Measurements from ENCODE around the gene COL4A1.

COL4A1 gene

DNA sequence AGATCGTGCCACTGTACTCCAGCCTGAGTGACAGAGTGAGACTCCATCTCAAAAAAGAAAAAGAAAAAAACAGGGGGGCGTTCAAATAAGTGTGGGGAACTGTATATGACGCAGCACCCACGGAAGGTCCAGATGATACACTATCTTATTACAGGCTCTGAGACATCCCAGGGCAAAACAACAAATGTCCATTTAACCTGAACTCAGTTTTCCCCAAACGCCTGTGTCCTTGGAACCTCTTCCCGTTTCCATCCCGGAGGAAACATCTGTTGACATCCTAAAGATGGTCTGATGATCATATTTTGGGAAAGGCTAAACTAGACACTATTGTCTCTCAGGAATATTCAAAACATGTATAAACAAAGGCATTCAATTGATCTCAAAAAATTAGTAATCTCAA is 72.4 kb downstream of the COL4A1 start:
- DNase-seq: no peak

DNA sequence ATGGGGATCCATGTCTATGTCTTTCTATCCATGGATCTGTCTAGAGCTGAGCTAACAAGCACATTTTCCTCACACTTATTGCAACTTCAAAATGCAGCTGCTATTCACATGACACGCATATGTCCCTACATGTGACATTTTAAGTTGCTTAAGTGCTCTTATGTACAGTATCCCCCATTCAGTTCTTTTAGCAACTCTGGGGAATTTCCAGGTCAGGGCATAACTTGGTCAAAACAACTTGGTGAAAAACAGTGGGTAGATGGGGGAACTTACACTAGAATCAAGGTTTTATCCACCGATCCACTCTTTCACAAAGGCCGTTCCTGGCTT is 73.0 kb downstream of the COL4A1 start:
- no peak for DNase-seq

DNA sequence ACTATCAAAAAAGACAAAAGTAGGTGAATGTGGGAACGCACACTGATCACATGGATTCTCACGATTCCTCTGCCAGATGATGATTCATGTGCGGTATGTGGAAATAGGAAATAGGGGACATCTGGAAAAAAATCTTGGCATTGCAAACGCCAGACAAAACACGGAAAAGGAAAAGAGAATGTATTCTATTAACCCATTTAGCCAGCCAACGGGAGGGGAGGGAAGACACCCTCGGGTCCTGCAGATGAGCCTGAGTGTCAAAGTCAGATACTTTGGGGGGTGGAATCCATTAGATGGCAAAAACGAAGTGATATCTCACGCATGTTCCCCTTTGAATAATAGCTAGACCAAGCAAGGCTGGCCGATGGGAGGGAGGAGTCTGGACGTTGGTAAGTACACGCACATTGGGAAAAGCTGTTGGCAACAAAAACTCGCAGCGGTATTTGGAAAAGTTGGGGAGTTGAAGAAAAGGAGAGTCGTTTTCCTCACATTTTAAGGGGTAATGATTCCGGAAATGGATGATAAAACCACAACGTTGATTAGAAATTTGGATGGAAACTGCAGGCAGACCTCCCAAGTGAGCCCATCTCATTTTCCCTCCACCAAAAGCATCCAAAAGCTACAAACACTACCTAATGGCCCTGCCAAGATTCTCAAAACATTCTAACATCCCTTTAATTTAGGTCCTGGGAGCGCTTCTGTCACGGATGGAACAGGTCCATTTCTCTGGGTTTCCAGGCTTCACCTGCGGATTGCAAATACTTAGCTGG is 73.6 kb downstream of the COL4A1 start:
- DNase-seq: no peak

DNA sequence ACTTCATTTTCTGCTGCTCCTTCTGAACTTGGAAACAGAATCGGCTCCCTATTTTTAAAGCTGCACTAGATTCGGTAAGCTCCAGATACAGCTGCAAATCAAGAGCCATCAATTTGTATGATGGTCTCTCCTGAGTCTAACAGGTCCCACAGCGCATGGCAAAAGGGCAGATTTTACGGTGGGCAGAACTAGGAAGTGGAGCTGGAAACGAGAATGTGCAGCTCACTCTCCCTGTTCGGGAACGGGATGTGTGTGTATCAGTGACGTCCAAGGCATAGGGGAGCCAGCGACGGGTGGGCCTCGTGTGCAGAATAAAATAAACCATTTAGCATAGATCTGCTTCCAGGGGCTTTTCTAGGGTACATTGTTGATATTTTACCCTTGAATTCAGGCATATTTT is 74.2 kb downstream of the COL4A1 start:
- DNase-seq: no peak

DNA sequence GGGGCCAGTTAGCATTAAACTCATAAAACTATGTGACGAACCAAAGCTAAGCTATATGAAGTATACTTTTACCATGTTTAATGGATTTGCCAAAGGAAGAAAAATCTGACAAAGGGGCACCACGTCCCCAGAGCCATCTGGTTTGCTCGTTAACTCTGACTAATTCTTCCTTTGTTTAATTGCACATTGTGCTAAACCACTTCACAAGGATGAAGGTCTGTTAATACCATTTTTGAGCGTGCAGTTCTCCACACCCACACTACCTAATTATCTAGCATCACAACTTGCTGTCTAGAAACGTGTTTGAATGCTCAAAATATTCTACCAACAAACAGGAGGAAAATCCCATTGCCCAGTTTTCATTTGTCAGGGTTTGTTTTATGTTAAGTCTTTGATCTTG is 74.8 kb downstream of the COL4A1 start:
- DNase-seq: no peak

DNA sequence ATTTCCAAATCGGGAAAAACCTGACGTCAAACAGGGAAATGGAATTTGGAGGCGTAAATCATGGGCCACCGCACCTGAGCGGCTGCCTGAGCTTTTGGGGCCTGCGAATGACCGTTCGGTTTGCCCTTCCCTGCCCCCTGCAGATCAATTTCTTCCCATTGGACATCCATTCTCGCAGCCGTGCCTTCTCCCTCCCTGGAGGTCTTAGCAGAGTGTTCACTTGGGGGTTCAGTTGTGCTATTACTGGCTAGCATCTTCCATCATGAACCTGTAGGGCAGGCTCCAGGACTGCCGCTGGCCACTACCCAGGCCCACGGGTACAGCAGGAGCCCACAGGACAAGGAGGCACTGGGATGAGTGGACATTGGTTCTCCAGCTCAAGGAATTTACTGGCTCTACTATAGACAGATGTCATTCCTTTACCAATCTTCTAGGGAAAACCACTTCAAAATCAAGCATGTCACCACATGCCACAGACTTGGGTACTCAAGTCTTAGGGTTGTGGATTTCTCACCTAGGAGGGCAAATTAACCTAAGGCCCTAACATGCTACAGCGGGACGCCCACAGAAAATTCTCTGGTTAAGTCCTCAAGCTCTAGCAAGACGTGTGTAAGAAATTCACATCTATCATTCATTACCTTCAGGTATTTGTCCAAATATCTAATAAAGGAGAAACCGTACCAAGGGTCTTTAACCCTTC is 75.5 kb downstream of the COL4A1 start:
- no peak for DNase-seq

DNA sequence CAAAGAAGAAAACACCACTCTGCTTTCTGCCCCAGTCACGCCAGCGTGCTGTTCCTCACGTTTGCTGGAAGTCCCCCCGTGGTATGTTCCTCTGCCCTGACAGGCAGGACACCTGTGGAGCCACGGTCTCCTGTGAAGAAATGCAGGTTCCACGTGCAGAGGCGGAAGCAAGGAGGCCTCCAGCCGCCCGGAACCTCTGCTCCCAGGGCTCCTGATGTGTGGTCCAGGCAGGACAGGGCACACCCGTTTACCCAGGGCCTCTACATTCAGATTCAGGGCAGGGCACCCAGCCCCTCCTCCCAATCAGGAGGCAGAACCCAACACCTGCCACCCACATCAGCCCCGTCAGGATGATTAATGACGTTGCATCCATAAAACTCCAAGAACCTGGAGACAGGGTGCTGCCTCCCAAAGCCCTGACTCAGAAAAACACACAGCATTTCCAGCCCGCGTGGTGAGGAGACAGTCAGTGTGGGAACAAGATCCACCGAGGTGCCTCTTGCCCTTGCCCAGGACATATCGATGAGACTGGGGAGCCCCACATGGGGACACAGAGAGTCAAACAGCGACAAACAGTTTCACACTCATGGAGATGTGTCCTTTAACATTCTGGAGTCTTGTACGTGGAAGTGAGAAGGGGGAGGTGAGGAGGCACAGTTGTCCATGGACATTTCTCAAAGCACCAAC is 76.2 kb downstream of the COL4A1 start:
- no peak for DNase-seq

DNA sequence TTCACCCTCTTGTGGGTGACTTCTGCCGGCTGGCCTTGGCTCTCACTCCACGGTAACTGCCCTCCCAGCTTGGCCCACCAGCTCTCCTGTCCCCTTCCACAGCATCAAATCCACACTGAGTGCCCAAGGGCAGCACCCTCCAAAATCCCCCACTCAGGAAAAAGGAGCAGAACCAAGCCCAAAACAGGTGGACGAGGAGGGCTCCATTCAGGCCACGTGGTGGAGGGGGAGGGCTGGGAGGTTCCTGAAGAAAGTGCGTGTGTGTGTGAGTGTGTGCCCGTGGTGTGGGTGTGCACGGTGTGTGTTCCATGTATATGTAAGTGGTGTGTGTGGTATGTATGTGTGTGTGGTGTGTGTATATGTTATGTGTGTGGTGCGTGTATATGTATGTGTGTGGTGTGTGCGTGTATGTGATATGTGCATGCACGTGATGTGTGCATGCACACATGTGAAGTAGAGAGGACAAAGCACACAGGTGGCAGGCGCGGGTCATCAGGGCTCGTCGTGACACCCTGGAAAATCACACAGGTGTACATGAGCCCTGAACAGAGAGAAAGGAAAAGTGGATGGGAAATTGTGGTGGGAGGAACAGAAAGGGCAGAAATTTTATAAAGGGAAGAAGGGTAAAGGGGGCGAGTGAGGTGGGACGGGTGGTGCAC is 76.9 kb downstream of the COL4A1 start:
- DNase-seq: no peak

DNA sequence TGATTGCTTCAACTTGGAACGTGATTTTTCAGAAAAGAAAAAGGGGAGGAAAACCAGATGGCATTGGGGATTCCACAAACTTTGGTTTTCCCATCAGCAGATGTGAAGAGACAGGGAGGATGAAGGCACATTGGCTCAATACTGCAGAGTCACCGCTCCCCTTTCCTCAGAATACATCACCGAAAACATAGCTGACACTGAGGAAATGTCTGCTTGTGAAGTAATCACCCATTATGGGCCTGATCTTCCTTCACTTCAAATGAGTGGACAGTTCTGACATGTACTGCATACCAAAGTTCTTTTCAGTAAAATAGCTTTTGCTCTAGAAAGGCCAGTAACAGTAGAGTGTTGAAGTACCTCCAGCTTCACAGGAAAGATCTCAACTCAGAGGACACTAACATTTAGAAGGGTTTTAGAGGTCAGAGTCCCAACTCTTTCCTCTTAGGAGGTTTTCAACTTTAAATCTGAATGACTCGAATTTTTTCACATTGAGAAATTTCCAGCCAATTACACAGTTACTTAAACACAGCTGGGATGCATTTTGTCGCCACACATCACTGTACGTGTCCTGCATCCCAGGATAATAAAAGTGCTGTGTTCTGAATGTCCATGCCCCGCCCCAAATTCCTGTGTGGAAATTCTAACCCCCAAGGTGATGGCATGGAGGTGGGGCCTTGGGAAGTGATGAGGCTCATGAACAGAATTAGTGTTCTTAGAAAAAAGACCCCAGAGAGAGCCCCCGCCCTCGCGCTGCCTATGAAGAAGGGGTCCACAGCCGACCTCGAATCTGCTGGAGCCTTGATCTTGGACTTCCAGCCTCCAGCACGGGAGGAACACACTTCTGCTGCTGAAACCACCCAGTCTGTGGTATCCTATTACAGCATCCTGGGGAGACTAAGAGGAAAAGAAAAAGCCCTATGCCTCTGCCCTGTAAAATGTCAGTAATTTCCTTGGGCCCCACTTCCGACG is 77.7 kb downstream of the COL4A1 start:
- no peak for DNase-seq

DNA sequence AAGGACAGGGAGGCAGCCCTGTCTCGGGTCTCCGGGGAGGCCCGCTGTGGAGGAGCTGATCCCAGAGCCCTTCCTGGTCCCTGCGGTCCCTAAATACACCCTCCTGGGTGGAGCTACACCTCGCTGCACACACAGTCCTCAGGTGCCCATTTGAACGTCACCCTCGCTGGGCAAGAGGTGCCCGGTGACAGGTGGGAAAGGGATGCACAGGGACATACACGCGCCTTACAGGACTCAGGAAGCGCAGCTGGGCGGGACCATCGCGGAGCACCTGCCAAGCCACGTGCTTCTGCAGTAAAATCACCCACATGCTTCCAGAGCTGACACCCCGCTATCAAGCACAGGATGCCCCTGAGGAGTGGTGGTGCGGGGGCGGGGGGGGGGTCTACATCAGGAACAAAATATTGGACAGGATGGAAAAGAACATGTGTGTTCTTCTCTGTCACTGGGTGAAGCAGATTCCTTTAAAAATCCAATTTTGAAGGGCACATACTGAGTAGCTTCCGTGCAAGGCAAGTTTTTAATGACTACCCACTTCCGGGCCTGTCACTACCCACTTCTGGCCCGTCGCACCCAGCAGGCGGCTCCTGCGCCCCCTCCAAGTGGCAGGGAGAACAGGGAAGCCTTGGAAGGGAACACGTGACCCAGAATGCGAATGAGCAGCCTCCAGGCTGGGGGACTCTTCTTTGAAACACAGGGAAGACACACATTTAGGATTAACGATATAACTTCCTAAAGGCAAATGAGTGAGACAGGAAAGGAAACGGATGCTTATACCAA is 78.9 kb downstream of the COL4A1 start:
- no peak for DNase-seq

DNA sequence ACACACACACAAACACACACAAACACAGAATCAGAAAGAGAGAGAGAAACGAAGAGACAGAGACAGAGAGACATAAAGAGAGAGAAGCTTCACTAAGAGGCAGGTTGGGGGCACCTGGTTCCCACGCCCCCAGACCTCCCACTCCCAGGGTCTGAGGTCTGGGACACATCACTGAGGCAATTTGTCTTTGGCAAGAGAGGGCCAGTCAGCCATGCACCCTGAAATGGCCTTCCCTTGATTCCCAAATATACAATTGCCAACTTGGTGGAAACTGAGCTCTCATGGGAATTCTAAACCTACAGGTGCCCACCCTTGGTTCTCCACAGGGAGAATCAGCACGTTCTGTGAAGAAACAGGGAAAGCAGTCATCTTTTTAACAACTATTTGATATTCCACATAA is 79.5 kb downstream of the COL4A1 start:
- DNase-seq: no peak

DNA sequence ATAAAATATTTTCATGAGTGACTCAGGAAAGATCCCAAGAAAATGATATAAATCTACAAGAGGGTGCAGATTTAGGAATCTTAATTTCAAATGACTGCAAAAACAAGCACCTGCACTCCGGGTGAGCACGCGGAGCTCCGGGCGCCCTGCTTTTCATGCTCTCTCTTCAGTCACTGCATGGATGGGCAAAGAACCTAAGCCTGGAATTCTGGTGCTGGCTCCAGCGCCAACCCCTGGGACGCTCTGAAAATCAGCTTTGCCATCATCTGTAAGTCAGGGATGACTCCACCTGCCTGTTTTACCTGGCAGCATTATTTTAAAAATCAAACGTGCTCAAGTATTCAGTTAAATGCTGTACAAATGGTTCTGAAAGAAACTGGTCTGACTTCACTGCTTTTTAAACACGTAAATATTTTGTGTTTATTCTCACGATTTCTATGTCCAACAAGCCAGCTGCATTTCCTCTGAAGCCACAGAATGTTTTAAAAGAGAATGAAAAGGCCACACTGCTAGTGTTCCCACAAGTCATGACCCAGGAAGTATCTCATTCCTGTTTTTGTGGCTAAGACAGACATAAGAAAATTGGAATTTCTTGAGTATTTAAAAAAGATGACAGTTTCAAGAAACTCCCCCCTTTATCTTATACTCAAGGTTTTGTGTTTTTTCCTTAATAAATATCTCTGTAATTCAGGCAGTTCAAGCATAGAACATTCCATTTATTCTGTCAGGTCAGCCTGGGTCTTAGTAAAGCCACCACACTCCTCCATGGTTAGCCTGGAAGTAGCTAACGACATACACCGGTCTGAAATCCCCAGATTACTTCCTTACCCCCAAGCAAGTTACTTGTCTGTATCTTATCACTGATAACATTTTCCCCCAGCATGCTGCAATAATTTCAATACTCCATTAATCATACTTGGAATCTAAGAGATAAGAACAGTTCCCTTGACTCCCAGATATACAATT is 81.1 kb downstream of the COL4A1 start:
- no peak for DNase-seq

DNA sequence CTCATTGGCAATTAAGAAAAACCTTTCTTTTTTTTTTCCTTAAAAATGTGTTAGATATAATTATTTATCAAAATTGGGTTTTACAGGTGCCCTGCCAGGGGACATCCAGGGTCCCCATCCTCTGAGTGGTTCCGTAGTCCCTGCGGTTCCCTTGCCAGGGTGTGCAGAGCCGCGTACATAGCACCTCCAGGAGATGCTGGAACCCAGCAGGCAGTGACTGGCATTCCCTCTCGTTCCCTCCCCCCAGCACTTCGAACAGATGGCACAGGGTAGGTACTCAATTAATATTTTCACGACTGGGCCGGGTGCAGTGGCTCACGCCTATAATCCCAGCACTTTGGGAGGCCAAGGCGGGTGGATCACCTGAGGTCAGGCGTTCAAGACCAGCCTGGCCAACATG is 82.0 kb downstream of the COL4A1 start:
- DNase-seq: no peak

DNA sequence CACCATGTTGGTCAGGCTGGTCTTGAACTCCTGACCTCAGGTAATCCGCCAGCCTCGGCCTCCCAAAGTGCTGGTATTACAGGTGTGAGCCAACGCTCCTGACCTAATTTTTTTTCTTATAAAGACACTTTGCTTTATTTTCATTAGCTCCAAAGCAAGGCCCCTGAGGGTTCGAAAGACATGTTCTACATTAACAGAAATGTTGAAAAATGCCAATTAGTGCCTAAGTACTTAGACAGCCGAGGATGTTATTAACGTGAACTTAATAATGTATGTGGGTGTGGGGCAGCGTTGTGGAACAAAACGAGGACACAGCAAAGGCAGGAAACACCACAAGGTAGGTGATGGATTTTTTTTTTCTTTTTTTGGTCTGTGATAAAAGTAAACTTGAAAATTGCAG is 82.4 kb downstream of the COL4A1 start:
- DNase-seq: no peak

DNA sequence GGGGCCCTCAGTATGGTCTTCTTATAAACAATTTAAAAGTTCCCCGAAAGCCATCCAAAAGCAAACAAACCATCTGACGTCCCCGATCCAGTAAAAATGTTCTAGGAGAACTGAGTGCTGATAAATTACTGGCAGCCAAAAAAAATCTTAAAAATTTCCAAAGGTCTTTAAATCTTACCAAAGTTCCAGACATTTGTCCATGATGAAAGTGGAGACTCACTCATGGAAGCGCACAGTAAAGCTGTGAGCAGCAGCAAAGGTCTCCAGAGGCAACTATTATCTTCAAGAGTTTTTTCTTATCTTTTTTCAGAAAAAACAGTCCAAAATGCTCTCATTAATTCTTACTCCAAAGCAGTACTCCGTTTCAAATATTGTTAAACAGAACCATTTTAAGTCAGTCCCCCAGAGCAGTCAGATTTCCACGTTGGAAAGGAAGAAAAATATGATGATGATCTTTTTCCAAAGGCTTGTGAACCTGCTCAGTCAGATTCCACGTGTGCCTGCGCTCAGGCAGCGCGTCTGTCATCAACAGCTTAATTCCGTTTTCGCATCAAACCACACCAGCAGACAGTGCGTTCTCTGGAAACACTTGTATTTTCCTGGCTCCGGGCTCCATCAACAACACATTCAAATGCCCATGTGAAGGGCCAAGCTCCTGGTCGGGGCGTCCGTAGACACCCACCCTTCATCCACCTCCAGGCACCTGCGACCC is 85.4 kb downstream of the COL4A1 start:
- DNase-seq: no peak

DNA sequence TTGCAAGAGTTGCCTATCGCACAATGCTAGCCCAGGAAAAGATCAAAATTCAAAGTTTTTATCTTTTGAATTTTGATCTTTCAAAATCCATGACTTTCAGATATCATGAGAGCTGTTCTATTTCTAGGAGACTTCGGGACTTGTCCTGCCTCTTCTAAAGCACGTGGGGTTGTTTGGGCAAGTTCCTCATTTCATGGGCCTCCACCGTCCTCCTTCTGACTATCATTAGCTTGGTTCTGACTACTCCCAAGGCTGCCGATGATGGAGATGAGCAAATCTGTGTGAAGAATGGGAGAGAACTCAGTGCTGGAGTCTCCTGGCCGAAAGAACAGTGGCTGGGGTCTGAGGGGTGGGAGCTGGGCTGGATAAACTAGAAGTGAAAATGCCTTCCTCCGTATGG is 86.5 kb downstream of the COL4A1 start:
- no peak for DNase-seq

DNA sequence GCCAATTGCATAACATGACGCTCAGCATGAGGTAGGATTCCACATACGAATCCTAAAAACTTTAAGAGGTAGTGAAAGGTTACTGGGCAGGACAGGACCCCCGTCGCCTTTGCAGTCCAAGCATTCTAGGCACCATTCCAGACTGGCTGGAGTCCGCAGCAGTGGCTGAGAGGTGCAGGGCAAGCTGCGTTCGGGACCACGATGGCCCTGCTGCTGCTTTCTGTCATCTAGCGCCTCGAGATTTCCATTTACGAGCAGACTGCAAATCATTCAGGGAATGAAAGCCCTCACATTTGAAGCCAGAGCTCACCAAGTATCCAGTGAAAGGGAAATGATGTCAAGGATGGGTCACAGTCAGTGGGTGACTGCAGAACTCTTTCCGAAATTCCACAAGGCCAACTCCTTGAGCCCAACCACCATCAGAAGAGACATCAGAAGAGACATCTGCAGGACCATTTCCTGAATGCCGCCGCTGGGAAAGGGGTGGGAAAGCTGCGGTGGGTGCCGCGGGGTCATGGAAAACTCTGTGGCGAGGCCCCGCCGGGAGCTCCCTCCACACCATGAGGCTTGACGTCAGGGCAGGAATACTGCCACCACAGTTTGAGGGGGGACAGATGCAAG is 88.3 kb downstream of the COL4A1 start:
- no peak for DNase-seq

DNA sequence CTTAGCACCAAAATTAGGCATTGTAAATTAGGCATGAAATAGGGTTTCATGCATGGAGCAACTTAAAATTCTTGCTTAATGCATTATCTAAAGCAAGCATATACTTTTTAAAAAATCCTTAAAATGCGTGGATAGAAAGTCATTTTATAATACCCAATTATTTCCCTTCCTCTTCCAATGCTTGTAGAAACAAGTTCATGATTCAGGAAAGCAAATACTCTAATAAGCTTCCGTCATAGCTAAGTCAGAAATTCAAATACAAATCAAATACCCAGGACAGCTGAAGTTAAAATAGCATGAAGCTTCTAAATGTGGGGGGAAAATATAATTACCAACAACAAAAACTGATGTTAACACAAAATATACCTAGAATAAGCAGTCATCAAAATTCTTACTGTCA is 89.1 kb downstream of the COL4A1 start:
- no peak for DNase-seq

DNA sequence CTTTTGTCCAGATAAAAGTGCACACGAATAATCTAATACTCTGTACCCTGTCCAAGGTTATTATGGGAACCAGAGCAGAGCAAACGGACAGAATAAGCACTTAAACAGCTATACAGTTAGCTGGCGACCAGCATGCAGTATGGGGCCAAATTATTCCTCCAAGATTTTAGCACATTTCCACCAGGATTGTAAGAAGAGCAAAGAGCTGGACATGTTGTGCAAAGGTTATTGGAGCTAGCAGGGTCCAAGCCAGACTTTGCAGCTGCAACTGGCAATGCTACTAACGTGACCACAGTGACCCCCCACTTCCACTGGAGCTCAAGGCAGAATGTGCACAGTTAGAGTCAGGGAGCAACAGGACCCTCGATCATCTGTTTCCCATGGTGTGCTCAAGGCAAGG is 89.9 kb downstream of the COL4A1 start:
- no peak for DNase-seq
